Measurements from ENCODE around the gene MAPK8IP1. TPM values are rescaled to one million over a fixed set of nuclear protein-coding genes. Genes with fewer than 3 reads are reported as not detected.
A peak's percentile ranks its signal among the peaks of the same experiment; 100 is the strongest.
"Not testable (repeated sequence)": the region's sequence is repeated elsewhere in the genome, so short reads cannot be mapped to it uniquely, and the experiment has no call there.

Gene MAPK8IP1
- total RNA-seq, result 8.0 and 9.7 TPM in 2 replicates

DNA sequence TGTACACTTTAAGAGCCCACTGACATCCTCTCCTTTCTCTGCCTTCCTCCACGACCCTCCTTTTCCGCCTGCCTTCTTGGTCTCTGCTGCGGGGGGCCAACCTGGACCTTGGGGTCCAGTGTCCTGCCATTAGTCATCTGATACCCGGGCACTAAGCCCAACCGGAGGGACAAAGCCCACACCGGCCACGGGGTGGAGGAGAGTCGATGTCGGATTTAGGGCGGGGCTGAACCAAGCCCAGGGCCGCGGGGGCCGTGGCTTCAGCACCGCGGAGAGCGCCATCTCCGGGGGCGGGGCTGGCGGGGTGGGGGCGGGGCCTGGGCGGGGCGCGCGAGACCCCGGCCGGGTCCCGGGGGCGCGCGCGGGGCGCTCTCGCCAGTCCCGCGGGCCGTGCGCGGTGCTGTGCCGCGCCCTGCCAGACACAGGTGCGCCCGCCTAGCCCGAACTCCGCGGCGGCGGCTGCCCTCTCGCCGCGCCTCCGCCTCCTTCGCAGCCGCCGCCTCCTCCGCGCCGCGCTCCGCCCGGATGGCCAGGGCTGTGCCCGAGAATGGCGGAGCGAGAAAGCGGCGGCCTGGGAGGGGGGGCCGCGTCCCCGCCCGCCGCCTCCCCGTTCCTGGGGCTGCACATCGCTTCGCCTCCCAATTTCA is at the start of gene MAPK8IP1:
Gene MAPK8IP1, plus strand, starts transcription at position 378 of the 647 bp plus-strand sequence. Its CDS starts 170 bp downstream, at position 548.
- Histone ChIP-seq H3K27ac (ENCODE audit: low read depth, low read length) (no peak within 1 kb of the TSS), H3K4me2 (ENCODE audit: insufficient read depth, low read length) (peak within 1 kb of the TSS; percentile 60), H3K36me3 (ENCODE audit: insufficient read depth, low read length) (peaks cover 17% of the 10 kb centered on the region), H2AFZ (ENCODE audit: low read length) (no peak within 1 kb of the TSS), H3K4me1 (ENCODE audit: insufficient read depth, low read length) (no peaks in the 10 kb centered on the region), H3K79me2 (ENCODE audit: insufficient read depth, low read length) (no peaks in the 10 kb centered on the region), H3K4me3 (ENCODE audit: insufficient read depth, low read length) (peak within 1 kb of the TSS; percentile 54), H3K9me3 (ENCODE audit: low read depth, low read length) (no peaks in the 10 kb centered on the region), H4K20me1 (ENCODE audit: insufficient read depth, low read length) (peaks cover 39% of the 10 kb centered on the region), H3K27me3 (ENCODE audit: insufficient read depth, low read length) (peaks cover 12% of the 10 kb centered on the region)
- DNase-seq (ENCODE audit: insufficient read length, low spot score, missing footprints), result peak; percentile 97
- TF ChIP-seq, protein P1, sequence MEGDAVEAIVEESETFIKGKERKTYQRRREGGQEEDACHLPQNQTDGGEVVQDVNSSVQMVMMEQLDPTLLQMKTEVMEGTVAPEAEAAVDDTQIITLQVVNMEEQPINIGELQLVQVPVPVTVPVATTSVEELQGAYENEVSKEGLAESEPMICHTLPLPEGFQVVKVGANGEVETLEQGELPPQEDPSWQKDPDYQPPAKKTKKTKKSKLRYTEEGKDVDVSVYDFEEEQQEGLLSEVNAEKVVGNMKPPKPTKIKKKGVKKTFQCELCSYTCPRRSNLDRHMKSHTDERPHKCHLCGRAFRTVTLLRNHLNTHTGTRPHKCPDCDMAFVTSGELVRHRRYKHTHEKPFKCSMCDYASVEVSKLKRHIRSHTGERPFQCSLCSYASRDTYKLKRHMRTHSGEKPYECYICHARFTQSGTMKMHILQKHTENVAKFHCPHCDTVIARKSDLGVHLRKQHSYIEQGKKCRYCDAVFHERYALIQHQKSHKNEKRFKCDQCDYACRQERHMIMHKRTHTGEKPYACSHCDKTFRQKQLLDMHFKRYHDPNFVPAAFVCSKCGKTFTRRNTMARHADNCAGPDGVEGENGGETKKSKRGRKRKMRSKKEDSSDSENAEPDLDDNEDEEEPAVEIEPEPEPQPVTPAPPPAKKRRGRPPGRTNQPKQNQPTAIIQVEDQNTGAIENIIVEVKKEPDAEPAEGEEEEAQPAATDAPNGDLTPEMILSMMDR (IDR thresholded peaks at IDR 0.05; ENCODE audit: extremely low read depth, low read depth, low read length), result no peak

DNA sequence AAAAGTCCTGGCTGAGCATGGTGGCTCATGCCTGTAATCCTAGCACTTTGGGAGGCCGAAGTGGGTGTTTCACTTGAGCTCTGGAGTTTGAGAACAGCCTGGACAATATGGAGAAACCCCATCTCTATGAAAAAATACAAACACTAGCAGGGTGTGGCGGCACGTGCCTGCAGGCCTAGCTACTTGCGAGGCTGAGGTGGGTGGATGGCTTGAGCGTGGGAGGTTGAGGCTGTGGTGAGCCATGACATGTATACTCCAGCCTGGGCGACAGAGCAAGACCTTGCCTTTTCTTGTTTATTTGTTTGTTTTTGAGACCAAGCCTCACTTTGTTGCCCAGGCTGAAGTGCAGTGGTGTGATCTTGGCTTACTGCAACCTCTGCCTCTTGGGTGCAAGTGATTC is 46.2 kb upstream of the MAPK8IP1 start:
- Histone ChIP-seq H3K4me1 (ENCODE audit: insufficient read depth, low read length) (peaks cover 3% of the 10 kb centered on the region), H3K4me3 (ENCODE audit: insufficient read depth, low read length) (no peak overlapping the region), H3K27ac (ENCODE audit: low read depth, low read length) (no peak overlapping the region), H2AFZ (ENCODE audit: low read length) (no peak overlapping the region), H3K4me2 (ENCODE audit: insufficient read depth, low read length) (no peak overlapping the region), H3K36me3 (ENCODE audit: insufficient read depth, low read length) (no peaks in the 10 kb centered on the region), H4K20me1 (ENCODE audit: insufficient read depth, low read length) (no peaks in the 10 kb centered on the region), H3K79me2 (ENCODE audit: insufficient read depth, low read length) (no peaks in the 10 kb centered on the region), H3K9me3 (ENCODE audit: low read depth, low read length) (no peaks in the 10 kb centered on the region), H3K27me3 (ENCODE audit: insufficient read depth, low read length) (peaks cover 9% of the 10 kb centered on the region)
- TF ChIP-seq, protein P1 (IDR thresholded peaks at IDR 0.05; ENCODE audit: extremely low read depth, low read depth, low read length), result no peak
- no peak for DNase-seq (ENCODE audit: insufficient read length, low spot score, missing footprints)

DNA sequence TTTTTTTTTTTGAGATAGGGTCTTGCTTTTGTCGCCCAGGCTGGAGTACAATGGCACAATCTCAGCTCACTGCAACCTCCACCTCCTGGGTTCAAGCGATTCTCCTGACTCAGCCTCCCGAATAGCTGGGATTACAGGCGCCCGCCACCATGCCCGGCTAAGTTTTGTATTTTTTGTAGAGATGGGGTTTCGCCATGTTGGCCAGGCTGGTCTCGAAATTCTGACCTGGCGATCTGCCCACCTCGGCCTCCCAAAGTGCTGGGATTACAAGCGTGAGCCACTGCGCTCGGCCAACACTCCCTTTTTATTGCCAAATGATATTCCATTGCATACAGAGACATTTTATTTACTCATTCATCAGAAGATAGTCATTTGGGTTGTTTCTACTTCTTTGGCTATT is 45.2 kb upstream of the MAPK8IP1 start:
- H2AFZ ChIP-seq (ENCODE audit: low read length); H4K20me1 ChIP-seq (ENCODE audit: insufficient read depth, low read length); H3K4me3 ChIP-seq (ENCODE audit: insufficient read depth, low read length); H3K27me3 ChIP-seq (ENCODE audit: insufficient read depth, low read length); H3K36me3 ChIP-seq (ENCODE audit: insufficient read depth, low read length); H3K4me2 ChIP-seq (ENCODE audit: insufficient read depth, low read length); H3K4me1 ChIP-seq (ENCODE audit: insufficient read depth, low read length); H3K27ac ChIP-seq (ENCODE audit: low read depth, low read length); DNase-seq (ENCODE audit: insufficient read length, low spot score, missing footprints); H3K79me2 ChIP-seq (ENCODE audit: insufficient read depth, low read length); H3K9me3 ChIP-seq (ENCODE audit: low read depth, low read length): not testable (repeated sequence)

DNA sequence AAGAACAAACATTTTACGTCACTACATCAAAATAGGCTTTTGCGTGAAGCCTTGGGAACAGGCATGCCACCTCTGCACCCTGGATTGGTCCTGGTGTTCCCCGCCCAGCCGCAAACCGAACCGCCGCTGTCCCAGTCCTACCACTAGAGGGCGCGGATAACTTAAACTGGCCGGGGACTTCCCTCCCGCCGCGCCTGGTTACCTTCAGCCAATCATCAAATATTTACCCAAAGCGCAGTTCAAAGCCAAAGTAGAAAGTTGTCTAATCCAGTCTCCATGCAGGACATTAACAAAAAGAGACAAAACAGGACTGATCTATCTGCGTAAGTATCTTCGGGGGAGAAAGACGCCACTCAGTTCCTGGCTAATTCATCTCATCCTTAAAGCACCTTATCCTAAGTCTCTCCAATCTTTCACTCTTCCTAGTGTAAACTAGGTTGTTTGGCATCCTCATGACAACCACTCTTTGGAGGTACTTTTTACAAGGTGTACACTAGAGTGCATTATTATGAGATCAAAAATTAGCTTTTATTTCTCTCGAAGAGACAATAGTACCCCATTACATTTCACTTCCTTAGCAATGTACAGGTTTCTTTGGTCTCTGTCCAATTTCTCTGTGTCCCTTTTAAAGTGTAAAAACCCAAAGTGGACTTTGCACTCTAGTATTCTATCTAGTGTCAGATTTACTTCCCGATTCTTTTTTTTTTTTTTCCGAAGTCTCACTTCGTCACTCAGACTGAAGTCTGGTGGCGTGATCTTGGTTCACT is 42.1 kb upstream of the MAPK8IP1 start:
- TF ChIP-seq, protein P1 (IDR thresholded peaks at IDR 0.05; ENCODE audit: extremely low read depth, low read depth, low read length), result peak; percentile 99
- DNase-seq (ENCODE audit: insufficient read length, low spot score, missing footprints), result peak; percentile 93
- Histone ChIP-seq H4K20me1 (ENCODE audit: insufficient read depth, low read length) (peaks cover under 1% of the 10 kb centered on the region), H3K27ac (ENCODE audit: low read depth, low read length) (peak overlapping the region; percentile 34), H3K4me1 (ENCODE audit: insufficient read depth, low read length) (peaks cover 10% of the 10 kb centered on the region), H3K36me3 (ENCODE audit: insufficient read depth, low read length) (no peaks in the 10 kb centered on the region), H3K79me2 (ENCODE audit: insufficient read depth, low read length) (peaks cover 10% of the 10 kb centered on the region), H3K4me3 (ENCODE audit: insufficient read depth, low read length) (no peak overlapping the region), H2AFZ (ENCODE audit: low read length) (peak overlapping the region; percentile 68), H3K27me3 (ENCODE audit: insufficient read depth, low read length) (no peaks in the 10 kb centered on the region), H3K4me2 (ENCODE audit: insufficient read depth, low read length) (peak overlapping the region; percentile 78), H3K9me3 (ENCODE audit: low read depth, low read length) (no peaks in the 10 kb centered on the region)
